Measurements from ENCODE around the gene RALGPS1.

DNA sequence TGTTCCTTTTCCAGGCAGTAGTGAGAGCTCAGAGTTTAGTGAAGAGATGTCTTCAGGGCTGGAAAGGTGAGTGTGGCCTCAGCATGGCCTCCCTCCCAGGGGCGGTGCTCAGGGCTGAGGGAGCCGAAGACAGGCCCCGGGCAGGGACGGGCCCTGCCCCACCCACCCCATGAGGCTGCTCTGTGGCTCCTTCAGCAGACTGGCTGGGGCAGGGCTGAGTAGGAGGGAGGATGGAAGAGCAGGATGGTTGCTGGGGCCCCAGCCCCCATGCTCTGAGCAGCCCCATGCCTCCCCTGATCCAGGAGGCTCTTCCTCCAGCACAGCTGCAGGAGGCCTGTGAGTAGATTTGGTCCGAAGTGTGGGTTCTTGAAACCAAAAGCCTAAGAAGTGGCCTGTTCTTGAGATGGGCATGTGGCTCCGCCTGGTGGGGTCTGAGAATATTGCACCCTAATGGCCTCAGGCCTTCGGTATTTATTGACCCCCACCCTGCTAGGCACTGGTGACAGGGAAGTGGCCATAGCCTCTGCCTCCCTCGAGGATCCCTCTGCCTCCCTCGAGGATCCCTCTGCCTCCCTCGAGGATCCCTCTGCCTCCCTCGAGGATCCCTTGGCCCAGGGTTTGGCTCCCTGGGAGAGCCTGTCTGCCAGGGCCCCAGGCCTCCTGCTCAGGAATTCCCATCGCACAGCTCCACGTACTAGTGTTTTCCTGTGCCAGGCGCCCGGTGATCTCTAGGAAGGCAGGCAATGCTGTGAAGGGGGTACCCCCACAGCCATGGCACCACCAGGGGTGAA is 284.6 kb downstream of the RALGPS1 start:
- no peak for TF ChIP-seq EZH2phosphoT487 (IDR thresholded peaks at IDR 0.05; ENCODE audit: low read depth, severe bottlenecking, unreplicated experiment)
- TF ChIP-seq, protein P1, sequence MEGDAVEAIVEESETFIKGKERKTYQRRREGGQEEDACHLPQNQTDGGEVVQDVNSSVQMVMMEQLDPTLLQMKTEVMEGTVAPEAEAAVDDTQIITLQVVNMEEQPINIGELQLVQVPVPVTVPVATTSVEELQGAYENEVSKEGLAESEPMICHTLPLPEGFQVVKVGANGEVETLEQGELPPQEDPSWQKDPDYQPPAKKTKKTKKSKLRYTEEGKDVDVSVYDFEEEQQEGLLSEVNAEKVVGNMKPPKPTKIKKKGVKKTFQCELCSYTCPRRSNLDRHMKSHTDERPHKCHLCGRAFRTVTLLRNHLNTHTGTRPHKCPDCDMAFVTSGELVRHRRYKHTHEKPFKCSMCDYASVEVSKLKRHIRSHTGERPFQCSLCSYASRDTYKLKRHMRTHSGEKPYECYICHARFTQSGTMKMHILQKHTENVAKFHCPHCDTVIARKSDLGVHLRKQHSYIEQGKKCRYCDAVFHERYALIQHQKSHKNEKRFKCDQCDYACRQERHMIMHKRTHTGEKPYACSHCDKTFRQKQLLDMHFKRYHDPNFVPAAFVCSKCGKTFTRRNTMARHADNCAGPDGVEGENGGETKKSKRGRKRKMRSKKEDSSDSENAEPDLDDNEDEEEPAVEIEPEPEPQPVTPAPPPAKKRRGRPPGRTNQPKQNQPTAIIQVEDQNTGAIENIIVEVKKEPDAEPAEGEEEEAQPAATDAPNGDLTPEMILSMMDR (IDR thresholded peaks at IDR 0.05; ENCODE audit: poor library complexity), result peak; percentile 86
